Non-pigmented ciliary epithelial cell (primary cell): ENCODE results near the gene HOXA6.

Source experiments
- DNase-seq: peaks from one replicate; pipeline ENCODE4 v3.0.0-alpha.2; 2010; ENCODE audit warnings: low read depth

Gene HOXA6

GRCh38 chr7:27095897-27096767, 51.4 kb downstream of the HOXA6 start, which contains the start of gene HOXA1:
Gene HOXA1 (minus strand): TSS chr7:27096000. CDS start chr7:27095912, 88 bp downstream.
- DNase-seq, result no peak
